NCI-H2227 treated with DMSO at 0.1 percent for 48 hours (cell line): Measurements from ENCODE around the gene RNF223.
A peak's percentile ranks its signal among the peaks of the same experiment; 100 is the strongest.
"Not testable (repeated sequence)": the region's sequence is repeated elsewhere in the genome, so short reads cannot be mapped to it uniquely, and the experiment has no call there.

Experiments
- DNase-seq: peaks from one replicate; lab custom pipeline; 2025; lab: John Stamatoyannopoulos, UW

The RNF223 gene

DNA sequence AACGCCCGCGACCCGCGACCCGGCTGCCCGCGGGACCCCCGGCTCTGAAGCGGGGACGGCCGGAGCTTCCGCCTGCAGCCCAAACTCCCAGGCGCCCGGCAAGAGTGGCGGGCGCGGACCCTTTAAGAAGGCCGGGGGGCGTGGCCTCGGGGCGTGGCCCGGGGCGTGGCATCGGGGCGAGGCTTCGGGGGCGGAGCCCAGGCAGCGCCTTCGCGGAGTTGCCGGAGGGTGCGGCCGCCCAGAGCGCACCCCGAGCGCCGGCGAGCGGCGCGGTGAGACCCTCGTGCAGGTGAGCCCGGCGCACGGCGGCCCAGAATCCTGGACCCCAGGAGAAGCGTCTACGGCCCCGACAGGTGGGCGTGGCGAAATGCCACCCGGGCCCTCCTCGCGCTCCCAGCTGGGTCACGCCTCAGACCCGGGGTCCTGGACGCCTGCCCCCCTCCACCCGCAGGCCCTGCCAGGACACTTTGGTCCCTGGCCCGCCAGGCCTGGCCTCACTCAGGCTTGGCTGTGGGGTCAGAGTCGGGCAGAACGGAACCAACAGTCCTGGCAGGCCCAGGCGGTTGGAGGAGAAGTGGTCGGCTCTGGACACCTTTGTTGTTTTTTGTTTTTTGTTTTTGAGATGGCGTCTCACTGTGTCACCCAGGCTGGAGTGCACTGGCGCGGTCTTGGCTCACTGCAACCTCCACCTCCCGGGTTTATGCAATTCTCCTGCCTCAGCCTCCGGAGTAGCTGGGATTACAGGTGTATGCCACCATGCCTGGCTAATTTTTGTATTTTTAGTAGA lies 14.4 kb downstream of the RNF223 start:
- DNase-seq, result peak; percentile 41

GRCh38 chr1:1058921-1059493 lies 15.1 kb downstream of the RNF223 start:
- peak; percentile 11 for DNase-seq

- no peak for DNase-seq
Observed at GRCh38 chr1:1058088-1058905, 15.8 kb downstream of the RNF223 start.

DNA sequence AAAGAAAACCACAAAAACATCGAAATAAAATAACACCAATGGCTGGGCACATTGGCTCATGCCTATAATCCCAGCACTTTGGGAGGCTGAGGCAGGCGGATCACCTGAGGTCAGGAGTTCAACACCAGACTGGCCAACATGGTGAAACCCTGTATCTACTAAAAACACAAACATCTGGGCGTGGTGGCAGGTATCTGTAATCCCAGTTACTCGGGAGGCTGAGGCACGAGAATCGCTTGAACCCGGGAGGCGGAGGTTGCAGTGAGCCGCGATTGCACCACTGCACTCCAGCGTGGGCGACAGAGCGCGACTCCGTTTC lies 16.4 kb downstream of the RNF223 start:
- not testable (repeated sequence) for DNase-seq

DNA sequence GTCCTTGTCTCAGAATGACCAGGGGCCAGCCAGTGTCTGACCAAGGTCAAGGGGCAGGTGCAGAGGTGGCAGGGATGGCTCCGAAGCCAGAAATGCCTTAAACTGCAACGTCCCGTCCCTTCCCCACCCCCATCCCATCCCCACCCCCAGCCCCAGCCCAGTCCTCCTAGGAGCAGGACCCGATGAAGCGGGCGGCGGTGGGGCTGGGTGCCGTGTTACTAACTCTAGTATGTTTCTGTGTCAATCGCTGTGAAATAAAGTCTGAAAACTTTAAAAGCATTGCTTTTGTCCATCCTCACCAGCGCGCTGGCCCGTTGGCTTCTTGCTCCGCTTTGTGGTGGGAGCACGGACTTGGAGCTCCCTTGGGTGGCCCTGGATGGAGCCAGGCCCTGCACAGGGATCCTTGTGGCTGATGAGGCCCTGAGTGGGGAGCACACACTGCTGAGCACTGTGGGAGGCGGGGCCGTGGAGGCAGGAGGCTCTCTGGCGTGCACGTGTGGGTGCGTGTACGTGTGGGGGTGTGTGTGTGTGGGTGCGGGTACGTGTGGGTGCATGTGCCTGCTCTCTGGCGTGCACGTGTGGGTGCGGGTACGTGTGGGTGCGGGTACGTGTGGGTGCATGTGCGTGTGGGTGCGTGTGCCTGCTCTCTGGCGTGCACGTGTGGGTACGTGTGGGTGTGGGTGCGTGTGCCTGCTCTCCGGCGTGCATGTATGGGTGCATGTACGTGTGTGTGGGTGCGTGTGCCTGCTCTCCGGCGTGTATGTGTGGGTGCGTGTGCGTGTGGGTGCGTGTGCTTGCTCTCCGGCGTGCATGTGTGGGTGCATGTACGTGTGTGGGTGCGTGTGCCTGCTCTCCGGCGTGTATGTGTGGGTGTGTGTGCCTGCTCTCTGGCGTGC lies 18.0 kb downstream of the RNF223 start:
- no peak for DNase-seq

- no peak for DNase-seq
Observed at GRCh38 chr1:1054971-1055370, 19.1 kb downstream of the RNF223 start.

DNA sequence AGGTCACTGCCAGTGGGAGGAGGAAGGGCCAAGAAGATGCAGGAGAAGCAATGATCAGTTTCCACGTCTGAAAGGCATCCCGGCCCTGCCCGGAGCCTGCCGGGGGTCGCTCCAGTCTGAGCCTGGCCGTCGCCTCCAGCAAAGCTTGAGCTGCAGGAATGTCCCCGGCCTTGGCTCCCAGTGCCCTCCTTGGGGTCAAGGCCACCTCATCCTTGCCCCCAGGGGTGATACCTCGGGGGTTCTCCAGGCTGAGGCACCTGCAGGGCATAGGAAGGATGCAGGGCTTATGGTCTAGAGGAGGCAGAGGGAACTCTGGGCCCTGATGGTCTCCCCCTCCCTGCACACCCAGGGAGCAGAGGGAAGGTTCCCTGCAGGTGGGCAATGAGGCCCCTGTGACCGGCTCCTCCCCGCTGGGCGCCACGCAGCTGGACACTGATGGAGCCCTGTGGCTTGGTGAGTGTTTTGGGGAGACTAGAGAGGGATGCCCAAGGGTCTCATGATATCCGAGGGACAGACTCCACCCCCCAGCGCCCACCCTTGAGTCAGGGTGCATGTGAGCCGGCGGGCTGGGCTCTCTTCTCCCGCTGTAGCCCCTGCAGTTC lies 19.9 kb downstream of the RNF223 start:
- DNase-seq, result no peak

DNA sequence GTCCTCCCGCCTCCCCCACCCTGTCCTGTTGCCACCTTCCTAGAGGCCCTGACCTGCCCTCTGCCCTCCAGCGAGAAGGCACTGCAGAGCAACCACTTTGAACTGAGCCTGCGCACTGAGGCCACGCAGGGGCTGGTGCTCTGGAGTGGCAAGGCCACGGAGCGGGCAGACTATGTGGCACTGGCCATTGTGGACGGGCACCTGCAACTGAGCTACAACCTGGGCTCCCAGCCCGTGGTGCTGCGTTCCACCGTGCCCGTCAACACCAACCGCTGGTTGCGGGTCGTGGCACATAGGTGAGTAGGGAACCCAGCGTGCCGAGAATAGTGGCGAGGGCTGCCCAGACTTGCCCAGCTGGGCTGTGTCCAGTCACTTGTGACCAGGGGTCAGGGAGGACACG lies 20.4 kb downstream of the RNF223 start:
- no peak for DNase-seq

- DNase-seq, result no peak
Observed at GRCh38 chr1:1053022-1053421, 21.1 kb downstream of the RNF223 start.

GRCh38 chr1:1052003-1052840 lies 21.9 kb downstream of the RNF223 start:
- DNase-seq, result no peak

GRCh38 chr1:1051127-1051810 lies 22.8 kb downstream of the RNF223 start:
- no peak for DNase-seq

DNA sequence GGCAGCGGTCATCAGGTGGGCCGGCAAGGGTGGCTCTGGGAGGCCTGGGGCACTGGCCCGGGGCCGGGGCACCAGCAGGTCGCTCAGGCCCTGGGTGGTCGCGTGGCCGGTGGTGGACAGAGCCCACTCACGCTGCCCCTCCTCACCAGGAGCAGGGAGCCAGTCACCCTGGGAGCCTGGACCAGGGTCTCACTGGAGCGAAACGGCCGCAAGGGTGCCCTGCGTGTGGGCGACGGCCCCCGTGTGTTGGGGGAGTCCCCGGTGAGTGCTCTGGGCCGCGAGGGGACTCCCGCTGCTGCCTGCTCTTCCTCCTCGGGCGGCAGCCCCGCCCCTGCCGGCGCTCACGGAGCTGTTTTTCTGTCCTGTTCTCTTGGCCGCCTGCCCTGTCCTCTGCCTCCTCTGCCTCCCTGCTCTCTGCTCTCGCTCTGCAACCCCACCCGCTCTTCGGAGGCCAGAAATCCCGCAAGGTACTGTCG lies 23.5 kb downstream of the RNF223 start:
- DNase-seq, result no peak

DNA sequence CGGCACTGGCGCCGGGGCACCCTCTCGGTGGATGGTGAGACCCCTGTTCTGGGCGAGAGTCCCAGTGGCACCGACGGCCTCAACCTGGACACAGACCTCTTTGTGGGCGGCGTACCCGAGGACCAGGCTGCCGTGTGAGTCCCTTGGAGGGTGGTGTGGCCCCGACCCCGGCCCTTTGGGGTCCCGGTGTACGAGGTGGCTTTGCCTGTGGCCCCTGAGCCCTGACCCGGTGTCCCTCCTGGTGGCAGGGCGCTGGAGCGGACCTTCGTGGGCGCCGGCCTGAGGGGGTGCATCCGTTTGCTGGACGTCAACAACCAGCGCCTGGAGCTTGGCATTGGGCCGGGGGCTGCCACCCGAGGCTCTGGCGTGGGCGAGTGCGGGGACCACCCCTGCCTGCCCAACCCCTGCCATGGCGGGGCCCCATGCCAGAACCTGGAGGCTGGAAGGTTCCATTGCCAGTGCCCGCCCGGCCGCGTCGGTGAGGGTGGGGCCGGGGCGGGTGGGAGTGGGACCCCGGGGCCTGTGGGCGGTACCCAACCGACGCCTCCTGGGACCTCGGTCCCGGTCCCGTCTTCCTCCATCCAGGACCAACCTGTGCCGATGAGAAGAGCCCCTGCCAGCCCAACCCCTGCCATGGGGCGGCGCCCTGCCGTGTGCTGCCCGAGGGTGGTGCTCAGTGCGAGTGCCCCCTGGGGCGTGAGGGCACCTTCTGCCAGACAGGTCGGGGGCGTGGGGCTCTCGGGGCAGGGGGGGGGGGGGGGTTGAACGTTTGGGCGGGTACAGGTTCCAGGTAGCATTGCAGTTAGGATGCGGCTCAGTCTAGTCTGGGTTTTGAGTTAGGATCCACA lies 24.6 kb downstream of the RNF223 start:
- no peak for DNase-seq

DNA sequence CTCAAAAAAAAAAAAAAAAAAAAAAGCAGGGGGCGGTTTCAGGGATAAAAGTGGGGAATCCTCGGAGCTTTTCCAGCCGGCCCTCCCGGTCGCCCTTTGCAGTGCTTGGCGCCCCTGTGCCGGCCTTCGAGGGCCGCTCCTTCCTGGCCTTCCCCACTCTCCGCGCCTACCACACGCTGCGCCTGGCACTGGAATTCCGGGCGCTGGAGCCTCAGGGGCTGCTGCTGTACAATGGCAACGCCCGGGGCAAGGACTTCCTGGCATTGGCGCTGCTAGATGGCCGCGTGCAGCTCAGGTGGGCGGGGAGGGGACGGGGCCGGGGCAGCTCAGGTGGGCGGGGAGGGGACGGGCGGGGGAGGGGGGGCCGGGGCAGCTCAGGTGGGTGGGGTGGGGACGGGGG lies 25.3 kb downstream of the RNF223 start:
- no peak for DNase-seq

- no peak for DNase-seq
Observed at GRCh38 chr1:1047963-1048362, 26.1 kb downstream of the RNF223 start.

GRCh38 chr1:1047407-1047806 lies 26.7 kb downstream of the RNF223 start:
- DNase-seq, result no peak

DNA sequence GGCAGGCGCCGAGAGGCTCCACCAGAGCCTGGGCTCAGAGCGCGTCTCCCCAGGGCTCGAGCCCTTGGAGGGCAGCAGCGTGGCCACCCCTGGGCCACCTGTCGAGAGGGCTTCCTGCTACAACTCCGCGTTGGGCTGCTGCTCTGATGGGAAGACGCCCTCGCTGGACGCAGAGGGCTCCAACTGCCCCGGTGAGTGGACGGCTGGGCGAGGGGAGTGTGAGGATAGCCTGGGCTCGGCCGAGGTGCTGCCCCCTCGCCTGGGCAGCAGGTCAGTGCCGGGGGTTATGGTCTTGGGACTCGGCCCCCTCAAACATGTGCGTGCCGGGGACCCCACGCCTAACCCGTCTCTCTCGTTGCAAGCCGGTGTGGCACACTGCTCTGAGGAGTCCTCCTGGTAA lies 27.3 kb downstream of the RNF223 start:
- DNase-seq, result no peak

DNA sequence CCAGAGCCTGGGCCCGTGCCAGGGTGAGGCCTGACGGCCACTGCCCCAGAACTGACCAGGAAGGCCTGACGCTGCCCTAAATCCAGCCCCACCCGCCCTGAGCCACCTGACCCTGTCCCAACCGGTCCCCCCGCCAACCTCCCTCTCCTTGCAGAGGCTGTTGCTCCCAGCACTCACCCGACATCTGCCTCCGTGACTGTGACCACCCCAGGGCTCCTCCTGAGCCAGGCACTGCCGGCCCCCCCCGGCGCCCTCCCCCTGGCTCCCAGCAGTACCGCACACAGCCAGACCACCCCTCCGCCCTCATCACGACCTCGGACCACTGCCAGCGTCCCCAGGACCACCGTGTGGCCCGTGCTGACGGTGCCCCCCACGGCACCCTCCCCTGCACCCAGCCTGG lies 27.9 kb downstream of the RNF223 start:
- DNase-seq, result no peak

DNA sequence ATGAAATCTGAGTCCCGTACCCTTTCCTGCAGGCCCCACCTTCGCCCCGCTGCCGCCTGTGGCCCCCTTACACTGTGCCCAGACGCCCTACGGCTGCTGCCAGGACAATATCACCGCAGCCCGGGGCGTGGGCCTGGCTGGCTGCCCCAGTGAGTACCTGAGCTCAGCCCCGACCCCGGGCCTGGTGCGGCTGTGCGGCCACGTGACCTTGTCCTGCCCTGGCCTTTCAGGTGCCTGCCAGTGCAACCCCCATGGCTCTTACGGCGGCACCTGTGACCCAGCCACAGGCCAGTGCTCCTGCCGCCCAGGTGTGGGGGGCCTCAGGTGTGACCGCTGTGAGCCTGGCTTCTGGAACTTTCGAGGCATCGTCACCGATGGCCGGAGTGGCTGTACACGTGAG lies 29.0 kb downstream of the RNF223 start:
- DNase-seq, result no peak
